ENCODE data around the gene BCL2L13.

- TF ChIP-seq CTCF (IDR thresholded peaks at IDR 0.05; ENCODE audit: insufficient read depth, low read depth, low read length): no peak
- no peak for TF ChIP-seq EZH2 (IDR thresholded peaks at IDR 0.05; ENCODE audit: insufficient read depth, low read length)
These were observed 69.0 kb downstream of the BCL2L13 start for GRCh38 chr22:17707526-17707925.
